ENCODE measurements around the gene LRCOL1.

DNA sequence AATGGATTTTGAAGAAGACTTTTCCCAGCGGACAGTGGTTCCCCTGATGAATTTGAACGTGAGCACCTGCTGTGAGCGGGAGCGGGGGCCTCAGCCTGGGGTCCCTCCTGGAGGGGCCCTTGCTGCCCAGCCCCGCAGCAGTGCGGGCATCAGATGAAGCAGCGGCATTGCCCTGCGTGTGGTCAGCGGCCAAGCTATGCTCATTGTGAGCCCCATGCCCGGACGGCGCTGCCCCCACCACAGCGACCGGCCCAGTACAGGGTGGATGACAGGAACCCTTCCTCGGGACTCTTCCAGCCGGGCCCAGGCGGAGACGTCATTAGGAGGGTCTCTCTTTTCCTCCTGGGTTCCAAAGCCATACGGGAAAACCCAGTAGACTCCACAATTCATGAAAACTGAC, 3.5 kb downstream of the LRCOL1 start:
- TF ChIP-seq, protein P1, sequence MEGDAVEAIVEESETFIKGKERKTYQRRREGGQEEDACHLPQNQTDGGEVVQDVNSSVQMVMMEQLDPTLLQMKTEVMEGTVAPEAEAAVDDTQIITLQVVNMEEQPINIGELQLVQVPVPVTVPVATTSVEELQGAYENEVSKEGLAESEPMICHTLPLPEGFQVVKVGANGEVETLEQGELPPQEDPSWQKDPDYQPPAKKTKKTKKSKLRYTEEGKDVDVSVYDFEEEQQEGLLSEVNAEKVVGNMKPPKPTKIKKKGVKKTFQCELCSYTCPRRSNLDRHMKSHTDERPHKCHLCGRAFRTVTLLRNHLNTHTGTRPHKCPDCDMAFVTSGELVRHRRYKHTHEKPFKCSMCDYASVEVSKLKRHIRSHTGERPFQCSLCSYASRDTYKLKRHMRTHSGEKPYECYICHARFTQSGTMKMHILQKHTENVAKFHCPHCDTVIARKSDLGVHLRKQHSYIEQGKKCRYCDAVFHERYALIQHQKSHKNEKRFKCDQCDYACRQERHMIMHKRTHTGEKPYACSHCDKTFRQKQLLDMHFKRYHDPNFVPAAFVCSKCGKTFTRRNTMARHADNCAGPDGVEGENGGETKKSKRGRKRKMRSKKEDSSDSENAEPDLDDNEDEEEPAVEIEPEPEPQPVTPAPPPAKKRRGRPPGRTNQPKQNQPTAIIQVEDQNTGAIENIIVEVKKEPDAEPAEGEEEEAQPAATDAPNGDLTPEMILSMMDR (IDR thresholded peaks at IDR 0.05; ENCODE audit: borderline replicate concordance, extremely low read depth, low read length, poor library complexity, severe bottlenecking): no peak
- no peak for TF ChIP-seq EZH2 (IDR thresholded peaks at IDR 0.05; ENCODE audit: borderline replicate concordance, low read depth, low read length, severe bottlenecking)

All from DND-41 (cell line).